PFSK-1 (cell line): ENCODE data around the gene ARID4B. TPM values are rescaled to one million over a fixed set of nuclear protein-coding genes. Genes with fewer than 3 reads are reported as not detected.

Experiments used
- FOXP2 ChIP-seq: optimal IDR thresholded peaks from 2 replicates; pipeline ENCODE3; 2011; ENCODE audit warnings: borderline replicate concordance, control low read depth, inconsistent platforms; ENCODE audit not compliant: insufficient read depth; ENCODE audit errors: extremely low read length, extremely low read depth
- POLR2AphosphoS5 ChIP-seq: IDR thresholded peaks from 2 replicates; pipeline ENCODE4 v1.6.1; 2012; ENCODE audit warnings: low read depth, mild to moderate bottlenecking, control low read depth, low read length, moderate library complexity
- REST ChIP-seq, 2 experiments: IDR thresholded peaks; 2 replicates each; pipeline versions ENCODE4 v1.6.1 to v1.8.0; 2011 to 2012; ENCODE audit warnings: low read depth in 2 of 2, low read length in 2 of 2, control low read depth in 1 of 2, inconsistent platforms in 1 of 2, mild to moderate bottlenecking in 1 of 2, moderate library complexity in 1 of 2; ENCODE audit not compliant: insufficient read depth in 1 of 2
- SIN3A ChIP-seq: IDR thresholded peaks from 2 replicates; pipeline ENCODE4 v1.6.1; 2012; ENCODE audit warnings: mild to moderate bottlenecking, low read length, moderate library complexity, borderline replicate concordance; ENCODE audit not compliant: insufficient read depth
- TAF1 ChIP-seq: IDR thresholded peaks from 2 replicates; pipeline ENCODE4 v1.6.1; 2012; ENCODE audit warnings: low read length, control low read depth, borderline replicate concordance; ENCODE audit not compliant: insufficient read depth
- polyA plus RNA-seq: library from polyadenylated mRNA; unstranded; fragments of >200 nt; gene quantifications from one replicate; pipeline ENCODE4 v1.2.1, GENCODE V29; 2012; ENCODE audit warnings: low read depth, missing spikeins; ENCODE audit not compliant: insufficient read length

ARID4B gene
- polyA plus RNA-seq = 10.0 TPM

GRCh38 chr1:235327559-235328270 lies at the start of gene ARID4B:
ARID4B (minus strand) TSS chr1:235328179; CDS start chr1:235326919, 1,260 bp downstream.
- TF ChIP-seq FOXP2 (no peak), SIN3A (no peak; the same call in 1 of the 2 replicates), POLR2AphosphoS5 (no peak; the same call in 1 of the 2 replicates), REST (IDR thresholded peaks at IDR 0.05; ENCODE audit: insufficient read depth in 1 of 2, low read depth in 2 of 2, low read length in 2 of 2) (0 out of 4 replicates have a peak, but pooled peaks of 1 of the 2 experiments have one; percentile 15), TAF1 (peak; percentile 89)

GRCh38 chr1:235375919-235376605 lies 48.1 kb upstream of the ARID4B start:
- TF ChIP-seq POLR2AphosphoS5 = no peak

- TF ChIP-seq REST (IDR thresholded peaks at IDR 0.05; ENCODE audit: insufficient read depth in 1 of 2, low read depth in 2 of 2, low read length in 2 of 2) (no peak), SIN3A (no peak), POLR2AphosphoS5 (no peak), FOXP2 (no peak), TAF1 (no peak)
These were observed 41.8 kb upstream of the ARID4B start for GRCh38 chr1:235369802-235370201.

- TF ChIP-seq REST (IDR thresholded peaks at IDR 0.05; ENCODE audit: insufficient read depth in 1 of 2, low read depth in 2 of 2, low read length in 2 of 2) (no peak), SIN3A (no peak), FOXP2 (no peak), POLR2AphosphoS5 (no peak), TAF1 (no peak)
These were observed 40.4 kb upstream of the ARID4B start for GRCh38 chr1:235368428-235368827.

- TF ChIP-seq TAF1 = peak; percentile 97
- TF ChIP-seq POLR2AphosphoS5 = peak; percentile 98
- peak in 1 of 2 experiments; percentile 52; a peak in 1 of 4 replicates for TF ChIP-seq REST (IDR thresholded peaks at IDR 0.05; ENCODE audit: insufficient read depth in 1 of 2, low read depth in 2 of 2, low read length in 2 of 2)
- no peak for TF ChIP-seq FOXP2
- TF ChIP-seq SIN3A = no peak
These were observed 39.3 kb upstream of the ARID4B start, which contains the start of gene TBCE for GRCh38 chr1:235367000-235367908. TBCE (plus strand) TSS chr1:235367427; CDS start chr1:235380050, 12,623 bp downstream.
